Measurements from ENCODE around the gene GABBR2. TPM values are rescaled to one million over a fixed set of nuclear protein-coding genes. Genes with fewer than 3 reads are reported as not detected.

The GABBR2 gene
- total and polyA plus RNA-seq, 4 experiments from 2014 or later = not detected

GRCh38 chr9:98334796-98335195 lies 373.9 kb downstream of the GABBR2 start:
- Mint-ChIP-seq H3K4me3 (no peak overlapping the region), H3K27ac (no peak overlapping the region), H3K9me3 (peaks cover 0 to 6% (median under 1%) of the 10 kb centered on the region in 8 donors), H3K36me3 (no peaks in the 10 kb centered on the region), H3K4me1 (no peaks in the 10 kb centered on the region), H3K27me3 (peaks cover 26 to 27% of the 10 kb centered on the region in 2 donors)
- CTCF ChIA-PET (ENCODE audit: partially characterized antibody) = interaction anchor here (1.1 kb wide), 1 partner anchor 440 kb away, joined by 3 read pairs; no protein-coding TSS in a partner anchor
- no peak for DNase-seq
- Histone ChIP-seq H3K4me3 (ENCODE audit: low read length in 2 of 2) (no peak overlapping the region), H3K4me1 (ENCODE audit: insufficient read depth, low read length) (no peaks in the 10 kb centered on the region), H3K9me3 (ENCODE audit: control insufficient read depth in 1 of 2, low read length in 2 of 2) (no peaks in the 10 kb centered on the region), H3K27ac (ENCODE audit: low read depth, low read length) (no peak overlapping the region), H3K36me3 (ENCODE audit: insufficient read depth, low read length) (no peaks in the 10 kb centered on the region), H3K27me3 (ENCODE audit: insufficient read depth, low read length) (no peaks in the 10 kb centered on the region)
- POLR2A ChIA-PET (ENCODE audit: partially characterized antibody) = no interaction called here
- intact Hi-C loops (cut with micrococcal nuclease) = no loop called here

- CTCF ChIA-PET (ENCODE audit: partially characterized antibody) = interaction anchor here (1.1 kb wide), 1 partner anchor 441 kb away, joined by 3 read pairs; no protein-coding TSS in a partner anchor
- Mint-ChIP-seq H3K27ac (no peak overlapping the region), H3K27me3 (peaks cover 25 to 26% of the 10 kb centered on the region in 2 donors), H3K36me3 (no peaks in the 10 kb centered on the region), H3K9me3 (no peaks in the 10 kb centered on the region), H3K4me3 (no peak overlapping the region), H3K4me1 (no peaks in the 10 kb centered on the region)
- H3K27me3 ChIP-seq (ENCODE audit: insufficient read depth, low read length) = no peaks in the 10 kb centered on the region
- H3K9me3 ChIP-seq (ENCODE audit: control insufficient read depth in 1 of 2, low read length in 2 of 2) = no peaks in the 10 kb centered on the region
- no peak for DNase-seq
- H3K36me3 ChIP-seq (ENCODE audit: insufficient read depth, low read length) = no peaks in the 10 kb centered on the region
- POLR2A ChIA-PET (ENCODE audit: partially characterized antibody) = no interaction called here
- H3K4me1 ChIP-seq (ENCODE audit: insufficient read depth, low read length) = no peaks in the 10 kb centered on the region
- intact Hi-C loops (cut with micrococcal nuclease) = no loop called here
- H3K27ac ChIP-seq (ENCODE audit: low read depth, low read length) = no peak overlapping the region
- no peak overlapping the region for H3K4me3 ChIP-seq (ENCODE audit: low read length in 2 of 2)
These were observed 374.8 kb downstream of the GABBR2 start for GRCh38 chr9:98333703-98334582.

DNA sequence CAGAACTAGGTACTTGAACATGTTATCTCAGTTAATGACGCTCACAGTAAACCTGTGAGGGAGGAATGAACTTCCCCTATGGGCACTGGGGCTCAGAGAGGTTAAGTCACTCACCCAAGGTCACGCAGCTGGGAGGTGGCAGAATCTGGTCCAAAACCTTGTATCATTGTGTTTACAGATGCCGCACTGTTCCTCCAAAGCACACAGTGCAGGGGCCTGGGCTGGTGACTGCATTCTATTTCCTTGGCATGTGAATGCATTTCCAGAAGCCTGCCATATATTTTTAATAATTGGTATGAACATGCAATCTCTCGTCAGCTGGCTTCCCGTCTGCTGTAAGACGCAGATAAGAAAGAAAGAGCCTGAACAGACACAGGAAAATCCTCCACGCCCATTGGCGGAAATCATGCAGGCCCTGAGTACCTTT lies 376.3 kb downstream of the GABBR2 start:
- H3K9me3 Mint-ChIP-seq = no peaks in the 10 kb centered on the region
- H3K27ac ChIP-seq (ENCODE audit: low read depth, low read length) = no peak overlapping the region
- H3K9me3 ChIP-seq (ENCODE audit: control insufficient read depth in 1 of 2, low read length in 2 of 2) = no peaks in the 10 kb centered on the region
- no peak overlapping the region for H3K4me3 Mint-ChIP-seq
- no peaks in the 10 kb centered on the region for H3K36me3 Mint-ChIP-seq
- H3K4me3 ChIP-seq (ENCODE audit: low read length in 2 of 2) = no peak overlapping the region
- POLR2A ChIA-PET (ENCODE audit: partially characterized antibody) = no interaction called here
- H3K4me1 Mint-ChIP-seq = no peaks in the 10 kb centered on the region
- CTCF ChIA-PET (ENCODE audit: partially characterized antibody) = no interaction called here
- no peak overlapping the region for H3K27ac Mint-ChIP-seq
- no peak for DNase-seq
- H3K27me3 Mint-ChIP-seq = peaks cover 23 to 27% of the 10 kb centered on the region in 2 donors
- intact Hi-C loops (cut with micrococcal nuclease) = no loop called here
- no peaks in the 10 kb centered on the region for H3K36me3 ChIP-seq (ENCODE audit: insufficient read depth, low read length)
- no peaks in the 10 kb centered on the region for H3K4me1 ChIP-seq (ENCODE audit: insufficient read depth, low read length)
- H3K27me3 ChIP-seq (ENCODE audit: insufficient read depth, low read length) = no peaks in the 10 kb centered on the region

DNA sequence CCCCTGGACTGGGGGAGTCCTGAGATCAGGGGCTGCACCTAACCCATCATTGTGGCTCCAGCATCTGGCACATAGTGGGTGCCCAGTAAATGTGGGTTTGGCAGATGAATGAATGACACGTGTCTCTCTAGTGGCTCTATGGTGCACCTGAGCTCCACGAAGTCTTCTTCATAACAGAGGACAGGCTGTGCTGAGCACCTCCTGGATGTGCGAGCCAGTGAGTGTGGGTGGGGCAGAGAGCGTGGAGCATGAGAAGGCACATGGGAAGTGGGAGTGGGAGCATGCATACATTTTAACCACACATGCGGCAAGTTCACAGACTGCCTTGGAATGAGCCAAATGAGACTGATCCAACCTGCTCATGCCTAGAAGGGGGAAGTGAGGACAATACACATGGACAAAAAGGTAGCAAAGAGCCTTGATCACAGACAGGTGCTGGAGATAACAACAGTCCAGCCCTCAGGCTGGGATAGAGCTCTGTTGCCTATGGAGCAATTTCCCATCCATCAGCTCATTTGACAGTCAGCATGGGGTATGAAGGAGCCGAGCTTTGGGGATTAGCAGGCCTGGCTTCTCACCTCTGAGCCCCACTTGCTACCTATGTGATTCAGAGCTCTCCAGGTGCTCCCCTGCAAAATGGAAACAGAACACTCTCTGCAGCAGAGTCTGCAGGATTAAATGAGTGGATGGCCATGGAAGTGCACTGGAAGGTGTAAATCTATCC lies 377.0 kb downstream of the GABBR2 start:
- no peak overlapping the region for H3K4me3 Mint-ChIP-seq
- ChIA-PET POLR2A (ENCODE audit: partially characterized antibody) (no interaction called here), CTCF (ENCODE audit: partially characterized antibody) (no interaction called here)
- H3K4me3 ChIP-seq (ENCODE audit: low read length in 2 of 2) = no peak overlapping the region
- intact Hi-C loops (cut with micrococcal nuclease) = no loop called here
- no peaks in the 10 kb centered on the region for H3K27me3 ChIP-seq (ENCODE audit: insufficient read depth, low read length)
- H3K27ac Mint-ChIP-seq = no peak overlapping the region
- H3K36me3 Mint-ChIP-seq = no peaks in the 10 kb centered on the region
- H3K27me3 Mint-ChIP-seq = peaks cover 22 to 23% of the 10 kb centered on the region in 2 donors
- no peaks in the 10 kb centered on the region for H3K9me3 ChIP-seq (ENCODE audit: control insufficient read depth in 1 of 2, low read length in 2 of 2)
- no peaks in the 10 kb centered on the region for H3K36me3 ChIP-seq (ENCODE audit: insufficient read depth, low read length)
- H3K9me3 Mint-ChIP-seq = no peaks in the 10 kb centered on the region
- peak in 1 of 5 donors; percentile 10 for DNase-seq
- no peaks in the 10 kb centered on the region for H3K4me1 Mint-ChIP-seq
- H3K27ac ChIP-seq (ENCODE audit: low read depth, low read length) = no peak overlapping the region
- no peaks in the 10 kb centered on the region for H3K4me1 ChIP-seq (ENCODE audit: insufficient read depth, low read length)

DNA sequence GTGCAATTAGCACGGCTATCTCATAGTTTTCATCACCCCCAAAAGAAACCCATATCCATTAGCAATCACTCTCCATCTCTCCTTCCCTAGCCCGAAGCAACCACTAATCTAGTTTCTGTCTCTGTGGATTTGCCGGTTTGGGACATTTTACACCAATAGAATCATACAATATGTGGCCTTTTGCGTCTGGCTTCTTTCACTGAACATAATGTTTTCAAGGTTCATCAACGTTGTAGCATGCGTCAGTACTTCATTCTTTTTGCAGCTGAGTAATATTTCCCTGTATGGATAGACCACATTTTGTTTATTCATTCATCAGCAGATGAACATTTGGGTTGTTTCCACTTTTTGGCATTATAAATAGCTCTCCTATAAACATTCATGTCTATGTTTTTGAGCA lies 377.9 kb downstream of the GABBR2 start:
- H3K27me3 Mint-ChIP-seq = peaks cover 18 to 19% of the 10 kb centered on the region in 2 donors
- no peaks in the 10 kb centered on the region for H3K36me3 Mint-ChIP-seq
- H3K4me3 ChIP-seq (ENCODE audit: low read length in 2 of 2) = no peak overlapping the region
- no peaks in the 10 kb centered on the region for H3K4me1 Mint-ChIP-seq
- ChIA-PET POLR2A (ENCODE audit: partially characterized antibody) (no interaction called here), CTCF (ENCODE audit: partially characterized antibody) (no interaction called here)
- no peaks in the 10 kb centered on the region for H3K27me3 ChIP-seq (ENCODE audit: insufficient read depth, low read length)
- no peak overlapping the region for H3K4me3 Mint-ChIP-seq
- no peak overlapping the region for H3K27ac Mint-ChIP-seq
- no peak overlapping the region for H3K27ac ChIP-seq (ENCODE audit: low read depth, low read length)
- no peak for DNase-seq
- intact Hi-C loops (cut with micrococcal nuclease) = no loop called here
- H3K9me3 Mint-ChIP-seq = no peaks in the 10 kb centered on the region
- H3K4me1 ChIP-seq (ENCODE audit: insufficient read depth, low read length) = no peaks in the 10 kb centered on the region
- H3K36me3 ChIP-seq (ENCODE audit: insufficient read depth, low read length) = no peaks in the 10 kb centered on the region
- H3K9me3 ChIP-seq (ENCODE audit: control insufficient read depth in 1 of 2, low read length in 2 of 2) = no peaks in the 10 kb centered on the region

DNA sequence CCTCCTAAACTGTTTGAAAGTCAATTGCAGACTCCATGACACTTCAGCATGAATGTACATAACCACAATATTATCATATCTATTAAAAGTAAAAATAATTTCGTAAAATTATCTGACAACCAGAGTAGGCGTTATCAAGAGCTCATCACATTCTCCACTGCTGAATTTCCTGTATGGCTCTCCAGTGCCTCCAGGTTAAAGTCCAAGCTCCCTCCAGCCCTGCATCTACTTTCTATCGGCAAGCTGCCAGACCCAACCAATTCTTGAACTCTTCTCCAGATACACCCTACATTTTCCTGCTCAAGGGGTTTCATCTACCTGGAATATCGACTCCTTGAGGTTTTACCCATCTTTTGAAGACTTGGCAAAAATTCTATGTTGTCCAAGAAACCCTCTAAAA lies 378.8 kb downstream of the GABBR2 start:
- intact Hi-C loops (cut with micrococcal nuclease) = no loop called here
- H3K36me3 ChIP-seq (ENCODE audit: insufficient read depth, low read length) = no peaks in the 10 kb centered on the region
- Mint-ChIP-seq H3K9me3 (no peaks in the 10 kb centered on the region), H3K4me1 (no peaks in the 10 kb centered on the region), H3K27me3 (peaks cover 14 to 16% of the 10 kb centered on the region in 2 donors), H3K36me3 (no peaks in the 10 kb centered on the region), H3K27ac (peak overlapping the region in 1 of 7 donors; percentile 27), H3K4me3 (no peak overlapping the region)
- ChIA-PET POLR2A (ENCODE audit: partially characterized antibody) (no interaction called here), CTCF (ENCODE audit: partially characterized antibody) (no interaction called here)
- DNase-seq = no peak
- H3K4me1 ChIP-seq (ENCODE audit: insufficient read depth, low read length) = no peaks in the 10 kb centered on the region
- H3K4me3 ChIP-seq (ENCODE audit: low read length in 2 of 2) = no peak overlapping the region
- H3K27me3 ChIP-seq (ENCODE audit: insufficient read depth, low read length) = no peaks in the 10 kb centered on the region
- no peaks in the 10 kb centered on the region for H3K9me3 ChIP-seq (ENCODE audit: control insufficient read depth in 1 of 2, low read length in 2 of 2)
- no peak overlapping the region for H3K27ac ChIP-seq (ENCODE audit: low read depth, low read length)

DNA sequence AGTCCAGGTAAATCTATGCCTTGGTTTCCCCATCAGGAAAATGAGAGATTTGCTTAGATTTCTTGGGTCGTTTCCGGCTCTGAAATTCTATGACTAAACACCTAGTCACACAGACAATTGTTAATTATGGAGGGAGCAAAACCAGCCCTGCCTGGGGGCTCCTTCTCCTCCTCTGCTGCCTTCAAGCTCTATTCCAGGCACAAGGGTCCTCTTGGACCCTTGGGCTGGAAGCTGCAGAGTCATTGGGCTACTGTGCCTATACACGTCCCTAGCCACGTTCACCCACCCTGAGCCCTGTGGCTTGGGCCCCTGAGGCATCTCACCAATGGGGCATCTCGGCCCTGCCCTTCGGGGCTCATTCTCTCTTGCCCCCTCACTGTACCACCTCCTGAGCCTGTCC lies 379.5 kb downstream of the GABBR2 start:
- peaks cover 0 to 5% (median 0%) of the 10 kb centered on the region in 4 donors for H3K4me1 Mint-ChIP-seq
- H3K36me3 Mint-ChIP-seq = no peaks in the 10 kb centered on the region
- POLR2A ChIA-PET (ENCODE audit: partially characterized antibody) = no interaction called here
- Histone ChIP-seq H3K27me3 (ENCODE audit: insufficient read depth, low read length) (no peaks in the 10 kb centered on the region), H3K9me3 (ENCODE audit: control insufficient read depth in 1 of 2, low read length in 2 of 2) (no peaks in the 10 kb centered on the region), H3K27ac (ENCODE audit: low read depth, low read length) (no peak overlapping the region), H3K4me1 (ENCODE audit: insufficient read depth, low read length) (no peaks in the 10 kb centered on the region), H3K4me3 (ENCODE audit: low read length in 2 of 2) (no peak overlapping the region), H3K36me3 (ENCODE audit: insufficient read depth, low read length) (no peaks in the 10 kb centered on the region)
- intact Hi-C loops (cut with micrococcal nuclease) = no loop called here
- H3K27me3 Mint-ChIP-seq = peaks cover 13 to 16% of the 10 kb centered on the region in 2 donors
- no peaks in the 10 kb centered on the region for H3K9me3 Mint-ChIP-seq
- no peak overlapping the region for H3K4me3 Mint-ChIP-seq
- CTCF ChIA-PET (ENCODE audit: partially characterized antibody) = no interaction called here
- no peak overlapping the region for H3K27ac Mint-ChIP-seq
- DNase-seq = no peak

All from CD4-positive, alpha-beta memory T cell (primary cell).